Mucosa of descending colon (tissue), 3 donors: ENCODE data around the gene NAA30. TPM values are rescaled to one million over a fixed set of nuclear protein-coding genes. Genes with fewer than 3 reads are reported as not detected.

Experiments used
- ATAC-seq: fragments of 200-7000 bp; cut with Tn5 transposase; one replicate; pipeline ENCODE4 v1.9.1; 2020; ENCODE audit warnings: mild to moderate bottlenecking, moderate library complexity
- DNase-seq, 3 donors: peaks; one replicate each; pipeline ENCODE4 v3.0.0-alpha.2; 2020
- H3K36me3 ChIP-seq: fragments of 200-600 bp; one replicate; pipeline ENCODE4 v1.8.0; 2021; ENCODE audit warnings: low read depth, mild to moderate bottlenecking
- H3K4me1 ChIP-seq: fragments of 200-600 bp; one replicate; pipeline ENCODE4 v1.8.0; 2021; ENCODE audit warnings: low read depth, mild to moderate bottlenecking
- H3K4me3 ChIP-seq: fragments of 200-600 bp; one replicate; pipeline ENCODE4 v1.8.0; 2021; ENCODE audit warnings: mild to moderate bottlenecking
- H3K9me3 ChIP-seq: fragments of 200-600 bp; one replicate; pipeline ENCODE4 v1.8.0; 2021; ENCODE audit warnings: mild to moderate bottlenecking
- CTCF ChIP-seq: fragments of 200-600 bp; IDR thresholded peaks from one replicate; pipeline ENCODE4 v1.8.0; 2022; ENCODE audit warnings: antibody characterized with exemption, mild to moderate bottlenecking
- intact Hi-C, 2 donors: fragments of 100-400 bp; cut with DNase I in 1 of 2; cut with micrococcal nuclease in 1 of 2; formaldehyde crosslinking; loops; one replicate each; pipeline versions ENCODE4 v1.11.0 to v1.11.1; 2022; cut with DNase I, micrococcal nuclease
- total RNA-seq, 3 donors: library from RNA; stranded (reverse); fragmentation: NEBNext Ultra II Directional in 2 of 3; extraction: Animal tissue kit (Norgen Biotek cat#: 25700) in 2 of 3; gene quantifications; one replicate each; pipeline versions ENCODE4 v1.2.1 to v1.2.4, GENCODE V29; 2021 to 2023
- donor health status: DM: no; HTN: no; CAD: no; lungs with moderate emphysema.
- donor health status: DM: no; HTN: no; CAD: no.
- donor health status: DM: no; HTN: yes; CAD: no.

Gene NAA30
- total RNA-seq, 3 donors from 2014 or later, result 14.1 to 23.2 (median 16.2) TPM

- no peak for ATAC-seq
- Histone ChIP-seq H3K36me3 (no peaks in the 10 kb centered on the region), H3K4me3 (no peak overlapping the region), H3K4me1 (no peaks in the 10 kb centered on the region), H3K9me3 (no peaks in the 10 kb centered on the region)
- no peak for TF ChIP-seq CTCF
- intact Hi-C loops, result no loop called here
- no peak for DNase-seq
These were observed 45.5 kb downstream of the NAA30 start for GRCh38 chr14:57435923-57436322.

- intact Hi-C loops, result no loop called here
- Histone ChIP-seq H3K4me1 (no peaks in the 10 kb centered on the region), H3K36me3 (no peaks in the 10 kb centered on the region), H3K9me3 (no peaks in the 10 kb centered on the region), H3K4me3 (no peak overlapping the region)
- no peak for DNase-seq
- no peak for ATAC-seq
- no peak for TF ChIP-seq CTCF
These were observed 71.5 kb downstream of the NAA30 start for GRCh38 chr14:57461777-57462320.

DNA sequence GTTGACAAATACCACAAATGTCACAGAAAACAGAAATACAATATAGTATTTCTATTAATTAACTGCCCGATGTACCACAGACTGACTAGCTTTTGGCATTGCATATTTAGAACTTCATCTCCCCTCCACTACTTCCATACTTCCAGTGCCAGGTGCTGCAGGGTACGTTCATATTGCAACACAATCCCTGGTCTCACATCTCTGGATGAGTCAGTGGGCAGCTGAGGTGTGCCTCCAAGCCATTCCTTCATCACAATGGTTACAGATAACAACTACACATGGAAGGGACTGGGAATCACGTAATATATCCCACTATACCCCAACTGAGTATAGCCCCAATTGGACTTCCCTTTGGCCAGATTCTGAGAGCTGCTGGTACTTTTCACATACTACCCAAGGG, 72.2 kb downstream of the NAA30 start:
- Histone ChIP-seq H3K9me3 (no peaks in the 10 kb centered on the region), H3K4me3 (no peak overlapping the region), H3K36me3 (no peaks in the 10 kb centered on the region), H3K4me1 (no peaks in the 10 kb centered on the region)
- ATAC-seq, result no peak
- intact Hi-C loops, result no loop called here
- no peak for DNase-seq
- no peak for TF ChIP-seq CTCF

DNA sequence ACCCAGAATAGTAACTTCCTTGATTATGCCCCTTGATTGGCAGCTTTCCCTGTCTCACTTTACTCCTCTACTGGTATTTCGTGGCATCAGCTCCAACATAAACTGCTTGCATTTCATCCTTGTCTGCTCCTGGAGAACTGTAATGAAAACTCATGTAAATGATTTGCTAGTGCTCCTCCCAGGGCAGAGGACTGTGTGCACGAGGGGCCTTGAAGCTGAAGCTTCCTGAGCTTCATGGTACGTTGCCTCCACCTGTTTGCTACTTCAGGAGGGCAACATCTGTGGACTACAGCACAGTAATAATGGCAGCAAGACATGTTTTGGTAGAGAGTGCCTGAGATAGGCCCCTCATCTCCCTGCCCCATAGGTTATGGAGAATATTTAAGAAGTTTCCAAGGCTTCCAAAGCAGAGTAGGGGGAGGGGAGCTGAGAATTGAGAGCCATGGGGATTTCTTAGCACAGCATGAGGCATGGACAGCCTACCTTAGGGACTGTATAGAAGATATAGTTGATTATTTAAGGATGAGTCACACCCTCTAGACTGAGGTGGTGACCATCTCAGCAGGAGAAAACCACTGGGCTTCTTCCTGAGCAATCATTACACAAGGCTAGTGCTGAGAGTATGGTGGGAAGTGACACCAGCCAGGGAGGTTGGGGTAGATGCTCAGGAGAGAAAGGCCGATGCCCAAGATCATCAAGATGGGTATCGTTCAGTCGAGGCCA, 73.8 kb downstream of the NAA30 start:
- intact Hi-C loops, result no loop called here

More for the DNA sequence above, 73.8 kb downstream of the NAA30 start:
- Histone ChIP-seq H3K36me3 (no peaks in the 10 kb centered on the region), H3K4me1 (no peaks in the 10 kb centered on the region), H3K9me3 (no peaks in the 10 kb centered on the region), H3K4me3 (no peak overlapping the region)
- TF ChIP-seq CTCF, result no peak
- DNase-seq (no peak), ATAC-seq (no peak)

Other genes starting within 250 kb of the NAA30 start
- 10 to 100 TPM; 40.9 to 69.3 (median 44.2) TPM for gene EXOC5, start 121.7 kb upstream of the NAA30 start, total RNA-seq
- 100 to 1,000 TPM in 1 of 3 donors, 10 to 100 TPM in 2; 64.3 to 100 (median 81.6) TPM for gene AP5M1, start 121.6 kb upstream of the NAA30 start, total RNA-seq
- gene CCDC198, start 103.3 kb downstream of the NAA30 start, total RNA-seq, result not detected